D721Med (cell line): ENCODE results near the gene KDELR3.

Experiments
- DNase-seq: peaks from one replicate; pipeline ENCODE4 v3.0.0; 2011; ENCODE audit warnings: low spot score; ENCODE audit not compliant: insufficient read length
- FAIRE-seq: peaks from 2 replicates; lab custom pipeline; 2011; peaks lifted over from hg19 to GRCh38; lab: Jason Lieb, UNC
- TF ChIP-seq, protein P1 (sequence below): IDR thresholded peaks from 2 replicates; pipeline ENCODE4 v1.5.1; 2012; ENCODE audit warnings: mild to moderate bottlenecking, control low read depth; ENCODE audit not compliant: insufficient read depth; ENCODE audit errors: missing control alignments

KDELR3 gene

DNA sequence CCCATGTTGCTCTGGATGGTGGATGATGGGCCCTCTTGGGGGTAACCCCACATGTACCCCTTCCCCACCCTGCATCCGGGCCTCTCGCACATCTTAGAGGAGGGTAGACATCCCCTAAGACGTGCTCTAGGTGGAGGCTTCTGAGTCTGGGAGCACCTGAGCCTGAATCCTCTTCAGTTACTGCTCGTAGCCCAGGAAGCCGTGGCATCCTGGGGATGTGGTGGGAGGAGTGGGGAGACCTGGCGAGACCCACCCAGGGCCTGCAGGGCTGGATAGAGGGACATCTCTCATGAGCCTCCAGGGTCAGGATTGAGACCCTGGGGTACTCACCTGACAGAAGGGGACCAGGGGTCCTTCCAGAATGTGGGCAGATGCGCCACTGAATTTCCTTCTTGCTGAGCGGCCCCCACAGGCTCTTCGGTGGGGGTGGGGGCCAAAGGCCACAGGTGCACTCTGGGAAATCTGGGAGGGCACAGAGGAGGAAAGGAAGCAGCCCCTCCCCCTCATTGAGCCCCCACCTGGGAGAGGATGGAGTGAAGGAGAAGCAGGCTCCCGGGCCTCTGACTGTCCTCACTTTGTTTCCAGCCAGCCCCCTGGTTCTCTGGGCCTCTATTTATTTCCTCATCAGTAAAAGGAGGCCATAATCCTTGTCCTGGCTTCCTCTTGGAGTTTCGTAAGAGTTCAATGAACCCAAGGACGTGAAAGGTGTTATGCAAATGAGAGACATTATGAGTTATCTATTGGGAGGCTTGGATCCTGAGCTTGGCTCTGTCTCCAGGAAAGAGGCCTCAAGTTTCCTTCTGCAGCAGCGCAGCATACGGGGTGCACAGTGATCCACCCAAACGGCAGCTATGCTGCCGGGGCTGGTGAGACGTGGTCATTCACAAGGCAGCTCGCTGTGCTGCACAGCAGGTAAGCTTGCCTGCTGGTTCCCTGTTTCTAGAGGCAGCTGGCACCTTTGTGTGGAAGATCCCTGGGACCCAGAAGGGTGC is 44.1 kb upstream of the KDELR3 start:
- FAIRE-seq (no peak), DNase-seq (no peak)

DNA sequence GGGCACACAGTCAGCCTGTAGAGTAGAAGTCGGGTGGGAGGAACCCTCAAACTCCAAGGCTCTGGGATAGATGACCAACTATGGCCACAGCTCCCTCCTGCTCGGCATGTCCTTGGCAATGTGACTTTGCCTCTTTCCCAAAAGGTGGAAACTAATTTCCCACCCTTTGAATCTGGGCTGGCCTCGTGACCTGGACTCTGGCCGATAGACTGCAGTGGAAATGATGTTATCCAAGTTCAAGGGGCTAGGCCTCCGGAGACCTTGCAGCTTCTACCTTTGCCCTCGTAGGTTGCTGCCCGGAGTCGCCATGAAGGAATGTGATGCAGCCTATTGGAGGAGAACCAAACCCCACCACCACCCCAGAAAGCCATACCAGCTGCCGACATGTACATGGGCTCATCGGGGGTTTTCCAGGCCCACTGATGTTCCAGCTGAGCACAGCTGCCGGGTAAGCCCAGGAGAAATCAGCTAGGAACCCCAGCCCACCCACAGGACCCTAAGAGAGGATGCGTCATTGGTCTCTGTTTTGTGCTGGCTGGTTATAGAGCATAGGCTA is 43.3 kb upstream of the KDELR3 start:
- TF ChIP-seq, protein P1, sequence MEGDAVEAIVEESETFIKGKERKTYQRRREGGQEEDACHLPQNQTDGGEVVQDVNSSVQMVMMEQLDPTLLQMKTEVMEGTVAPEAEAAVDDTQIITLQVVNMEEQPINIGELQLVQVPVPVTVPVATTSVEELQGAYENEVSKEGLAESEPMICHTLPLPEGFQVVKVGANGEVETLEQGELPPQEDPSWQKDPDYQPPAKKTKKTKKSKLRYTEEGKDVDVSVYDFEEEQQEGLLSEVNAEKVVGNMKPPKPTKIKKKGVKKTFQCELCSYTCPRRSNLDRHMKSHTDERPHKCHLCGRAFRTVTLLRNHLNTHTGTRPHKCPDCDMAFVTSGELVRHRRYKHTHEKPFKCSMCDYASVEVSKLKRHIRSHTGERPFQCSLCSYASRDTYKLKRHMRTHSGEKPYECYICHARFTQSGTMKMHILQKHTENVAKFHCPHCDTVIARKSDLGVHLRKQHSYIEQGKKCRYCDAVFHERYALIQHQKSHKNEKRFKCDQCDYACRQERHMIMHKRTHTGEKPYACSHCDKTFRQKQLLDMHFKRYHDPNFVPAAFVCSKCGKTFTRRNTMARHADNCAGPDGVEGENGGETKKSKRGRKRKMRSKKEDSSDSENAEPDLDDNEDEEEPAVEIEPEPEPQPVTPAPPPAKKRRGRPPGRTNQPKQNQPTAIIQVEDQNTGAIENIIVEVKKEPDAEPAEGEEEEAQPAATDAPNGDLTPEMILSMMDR: no peak
- FAIRE-seq (no peak), DNase-seq (no peak)

More for the DNA sequence above, 44.1 kb upstream of the KDELR3 start:
- TF ChIP-seq, protein P1: no peak

DNA sequence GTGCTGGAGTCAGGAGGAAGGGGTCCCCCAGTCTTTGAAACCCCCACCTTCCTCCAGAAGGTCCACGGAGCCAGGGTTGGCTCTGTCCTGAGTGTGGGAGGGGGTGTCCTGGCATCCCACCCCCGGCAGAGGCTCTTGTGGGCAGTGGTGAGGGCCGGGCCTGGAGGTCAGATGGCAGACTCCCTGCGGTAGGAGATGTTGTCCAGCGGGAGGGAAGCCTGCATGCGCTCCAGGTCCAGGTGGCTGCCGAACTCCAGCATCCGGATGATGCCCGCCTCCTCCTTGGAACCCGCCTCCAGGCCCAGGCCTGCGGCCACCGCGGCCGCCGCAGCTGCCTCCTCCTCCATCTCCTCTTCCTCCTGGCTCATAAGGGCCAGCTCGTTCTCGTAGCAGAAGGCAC is 41.3 kb upstream of the KDELR3 start:
- TF ChIP-seq, protein P1: no peak
- DNase-seq (no peak), FAIRE-seq (no peak)

DNA sequence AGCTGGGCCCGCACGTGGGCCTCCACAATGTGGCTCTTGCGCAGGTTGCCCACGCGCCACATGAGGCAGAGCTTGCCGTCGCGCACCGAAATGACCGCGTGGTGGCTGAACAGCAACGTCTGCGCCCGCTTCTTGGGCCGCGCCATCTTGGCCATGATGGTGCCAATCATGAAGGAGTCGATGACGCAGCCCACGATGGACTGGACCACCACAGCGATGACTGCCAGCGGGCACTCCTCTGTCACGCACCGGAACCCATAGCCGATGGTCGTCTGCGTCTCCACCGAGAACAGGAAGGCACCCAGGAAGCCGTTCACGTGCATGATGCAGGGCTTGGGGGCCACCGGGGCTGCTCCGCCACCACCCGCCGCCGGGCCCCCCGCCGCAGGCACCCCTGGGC is 40.4 kb upstream of the KDELR3 start:
- DNase-seq: no peak
- FAIRE-seq: no peak
- TF ChIP-seq, protein P1: no peak

DNA sequence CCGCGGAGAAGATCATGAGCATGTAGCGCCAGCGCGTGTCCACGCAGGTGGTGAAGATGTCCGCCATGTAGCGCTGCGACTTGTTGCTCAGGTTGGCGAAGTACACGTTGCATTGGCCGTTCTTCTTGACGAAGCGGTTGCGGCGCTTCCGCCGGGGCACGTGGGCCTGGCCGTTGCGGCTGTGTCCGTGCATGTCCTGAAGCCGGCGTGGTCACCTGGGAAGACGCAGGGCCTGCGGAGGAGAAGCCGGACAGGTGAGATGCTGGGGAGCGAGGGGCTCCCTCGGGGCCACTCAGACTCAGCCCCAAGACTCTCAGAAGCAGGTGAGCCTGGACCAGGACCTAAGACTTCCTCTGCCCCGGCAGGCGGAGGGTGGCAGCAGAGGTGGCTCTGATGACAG is 40.0 kb upstream of the KDELR3 start:
- DNase-seq (no peak), FAIRE-seq (no peak)
- TF ChIP-seq, protein P1: no peak

DNA sequence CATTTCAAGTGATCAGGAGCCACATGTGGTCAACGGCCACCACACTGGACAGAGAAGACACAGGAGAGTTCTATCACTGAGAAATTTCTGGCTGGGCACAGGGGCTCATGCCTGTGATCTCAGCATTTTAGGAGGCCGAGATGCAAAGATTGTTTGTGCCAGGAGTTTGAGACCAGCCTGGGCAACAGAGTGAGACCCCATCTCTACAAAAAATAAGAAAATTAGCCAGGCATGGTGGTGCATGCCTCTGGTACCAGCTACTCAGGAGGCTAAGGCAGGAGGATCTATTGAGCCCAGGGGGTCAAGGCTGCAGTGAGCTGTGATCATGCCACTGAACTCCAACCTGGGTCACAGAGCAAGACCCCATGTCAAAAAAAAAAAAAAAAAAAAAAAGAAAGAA is 39.2 kb upstream of the KDELR3 start:
- TF ChIP-seq, protein P1: no peak
- FAIRE-seq: no peak
- DNase-seq: no peak

DNA sequence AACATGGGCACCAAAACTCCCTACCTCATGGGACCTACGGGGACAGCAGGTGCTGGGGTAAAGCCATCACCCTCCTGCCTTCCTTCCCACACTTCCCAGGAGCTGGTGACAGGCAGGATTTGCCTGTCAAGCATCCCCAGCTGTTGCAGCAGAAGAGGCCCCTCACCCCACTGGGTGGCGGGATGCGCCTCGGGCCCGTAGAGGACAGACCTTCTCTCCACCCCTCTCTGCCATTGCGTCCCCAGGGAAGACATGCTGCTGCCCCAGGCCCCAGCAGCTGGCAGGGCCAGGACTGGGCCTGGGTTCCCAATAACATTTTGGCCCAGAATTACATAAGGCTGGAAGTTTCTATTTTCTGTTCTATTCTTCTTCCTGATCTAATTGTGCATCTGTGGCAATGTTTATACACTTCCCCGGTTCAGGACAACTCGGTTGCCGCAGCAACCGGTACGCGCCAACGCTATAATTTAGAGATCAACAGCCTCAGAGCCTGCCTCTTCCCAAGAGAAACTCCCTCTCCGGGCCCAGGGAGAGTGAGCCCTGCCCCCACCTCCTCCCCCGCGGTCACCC is 38.3 kb upstream of the KDELR3 start:
- FAIRE-seq: no peak
- TF ChIP-seq, protein P1: no peak
- no peak for DNase-seq
